HG03342 (cell line): ENCODE results near the gene LRRC71.
A peak's percentile ranks its signal among the peaks of the same experiment; 100 is the strongest.

Source experiments
- ATAC-seq: cut with Tn5 transposase; IDR thresholded peaks from one replicate; pipeline ENCODE4 v1.9.1; 2021; ENCODE audit warnings: mild to moderate bottlenecking, moderate library complexity; ENCODE audit not compliant: unreplicated experiment

Gene LRRC71

GRCh38 chr1:156892190-156893047 is 28.0 kb upstream of the LRRC71 start:
- peak; percentile 67 for ATAC-seq

GRCh38 chr1:156893048-156893953 is 27.1 kb upstream of the LRRC71 start, which contains the start of gene PEAR1:
PEAR1 (plus strand) TSS chr1:156893718; CDS start chr1:156903927, 10,209 bp downstream.
- ATAC-seq = no peak

- ATAC-seq = no peak
Observed at GRCh38 chr1:156894001-156894400, 26.4 kb upstream of the LRRC71 start.

GRCh38 chr1:156894711-156895454 is 25.5 kb upstream of the LRRC71 start:
- no peak for ATAC-seq

- no peak for ATAC-seq
Observed at GRCh38 chr1:156895455-156895812, 25.0 kb upstream of the LRRC71 start.

GRCh38 chr1:156895927-156896326 is 24.5 kb upstream of the LRRC71 start:
- no peak for ATAC-seq

GRCh38 chr1:156896490-156897033 is 23.9 kb upstream of the LRRC71 start:
- ATAC-seq = no peak

GRCh38 chr1:156897078-156897825 is 23.2 kb upstream of the LRRC71 start:
- no peak for ATAC-seq

GRCh38 chr1:156898161-156898566 is 22.3 kb upstream of the LRRC71 start:
- no peak for ATAC-seq

GRCh38 chr1:156898971-156899664 is 21.3 kb upstream of the LRRC71 start:
- no peak for ATAC-seq

GRCh38 chr1:156899956-156900718 is 20.3 kb upstream of the LRRC71 start:
- ATAC-seq = no peak

GRCh38 chr1:156900896-156901589 is 19.4 kb upstream of the LRRC71 start:
- ATAC-seq = no peak

GRCh38 chr1:156901590-156901900 is 18.9 kb upstream of the LRRC71 start:
- no peak for ATAC-seq

- ATAC-seq = no peak
Observed at GRCh38 chr1:156901966-156902915, 18.2 kb upstream of the LRRC71 start.

GRCh38 chr1:156903328-156904091 is 16.9 kb upstream of the LRRC71 start:
- no peak for ATAC-seq

GRCh38 chr1:156904187-156904959 is 16.1 kb upstream of the LRRC71 start:
- no peak for ATAC-seq
